Measurements from ENCODE around the gene DAP.
A peak's percentile ranks its signal among the peaks of the same experiment; 100 is the strongest.

DAP gene

DNA sequence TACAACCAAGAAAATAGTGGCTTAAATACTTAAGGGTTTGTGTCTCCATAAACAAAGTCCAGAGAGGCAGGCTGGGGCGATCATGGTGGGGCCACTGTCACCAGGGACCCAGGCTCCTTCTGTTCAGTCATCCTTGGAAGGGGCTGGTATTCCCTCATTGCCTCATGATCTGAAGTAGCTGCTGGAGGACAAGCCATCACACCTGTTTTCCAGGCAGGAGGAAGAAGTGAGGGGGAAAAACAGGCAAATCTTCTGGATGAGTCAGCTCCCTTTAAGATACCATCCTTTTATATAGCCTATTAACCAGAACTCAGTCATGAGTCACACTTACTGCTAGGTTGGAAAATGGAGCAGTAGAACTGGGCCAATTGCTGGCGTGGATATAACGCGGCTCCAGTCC, 92.3 kb downstream of the DAP start:
- no peak for DNase-seq

DNA sequence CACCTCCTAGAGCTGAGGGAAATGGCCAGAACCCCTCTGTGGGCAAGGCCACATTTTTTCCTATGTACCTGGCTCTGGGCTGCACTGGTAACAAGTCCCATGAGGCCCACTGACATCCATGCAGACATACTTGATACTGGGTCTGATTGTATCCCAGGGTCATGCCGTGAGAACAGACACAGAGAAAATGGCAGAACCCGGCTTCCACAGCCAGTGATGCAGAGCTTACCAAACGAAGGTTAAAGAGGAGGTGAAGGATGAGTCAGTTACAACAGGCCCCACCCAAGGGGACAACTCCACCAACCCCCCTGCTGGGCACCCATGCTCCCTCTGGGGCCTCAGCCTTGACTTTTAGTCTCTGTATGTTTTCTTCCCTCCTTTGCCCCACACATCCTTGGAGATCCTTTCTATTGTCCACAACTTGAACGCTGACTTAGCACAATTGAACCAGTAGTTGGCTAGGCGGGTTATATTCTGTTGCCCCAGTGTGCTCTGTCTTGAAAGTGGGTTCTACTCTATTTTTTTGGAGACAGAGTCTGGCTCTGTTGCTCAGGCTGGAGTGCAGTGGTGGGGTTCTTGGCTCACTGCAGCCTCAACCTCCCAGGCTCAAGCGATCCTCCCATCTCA, 93.5 kb downstream of the DAP start:
- no peak for DNase-seq

DNA sequence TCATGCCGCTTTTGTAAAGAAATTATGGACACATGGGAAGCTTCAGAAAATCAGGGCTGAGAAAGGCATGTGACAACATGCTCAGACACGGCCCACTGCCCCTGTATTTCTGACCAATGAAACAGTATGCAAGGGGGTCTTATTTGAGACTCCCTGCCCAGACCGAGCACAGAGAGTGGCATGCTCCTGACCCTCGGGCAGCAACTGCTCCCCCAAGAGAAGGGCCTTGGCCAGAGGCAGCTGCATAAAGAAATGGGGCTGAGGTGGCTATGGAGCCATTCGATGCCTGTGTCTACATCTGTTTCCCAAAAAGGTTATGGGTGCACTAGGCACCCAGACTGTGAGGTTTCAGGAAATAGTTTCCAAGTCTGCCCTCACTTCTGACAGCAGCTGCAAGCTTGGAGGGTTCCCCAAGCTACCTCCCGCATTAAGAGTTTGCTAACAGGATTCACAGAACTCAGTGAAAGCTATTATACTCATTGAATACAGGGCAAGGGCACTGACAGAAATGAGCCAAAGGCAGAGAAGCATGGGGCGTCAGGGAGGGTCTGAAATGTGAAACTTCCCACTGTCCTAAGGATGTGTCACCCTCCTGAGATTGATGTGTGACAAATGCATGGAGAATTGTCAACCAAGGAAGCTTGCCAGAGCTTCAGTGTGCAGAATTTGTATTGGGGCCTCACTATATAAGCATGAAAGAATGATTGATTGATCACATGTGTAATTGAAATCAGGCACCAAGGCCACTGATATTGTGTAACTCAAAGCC, 94.3 kb downstream of the DAP start:
- no peak for DNase-seq

DNA sequence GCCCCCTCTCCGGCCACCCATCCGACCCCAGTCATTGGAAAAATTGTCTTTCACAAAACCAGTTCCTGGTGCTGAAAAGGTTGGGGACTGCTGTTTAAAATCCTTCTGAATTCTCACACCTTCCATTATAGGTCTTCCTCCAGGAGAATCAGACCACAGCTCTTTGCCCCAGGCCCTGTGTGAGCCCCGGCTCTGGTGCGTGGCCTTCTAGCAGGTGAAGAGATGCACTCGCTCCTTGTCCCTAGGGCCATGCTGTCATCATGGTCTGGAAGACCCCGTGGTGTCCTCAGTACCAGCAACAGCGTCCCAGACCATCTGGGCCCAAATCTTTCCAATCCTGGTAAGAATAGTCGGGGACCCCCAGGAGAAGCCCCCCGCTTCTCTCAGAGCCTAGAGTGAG, 95.2 kb downstream of the DAP start:
- DNase-seq, result no peak

DNA sequence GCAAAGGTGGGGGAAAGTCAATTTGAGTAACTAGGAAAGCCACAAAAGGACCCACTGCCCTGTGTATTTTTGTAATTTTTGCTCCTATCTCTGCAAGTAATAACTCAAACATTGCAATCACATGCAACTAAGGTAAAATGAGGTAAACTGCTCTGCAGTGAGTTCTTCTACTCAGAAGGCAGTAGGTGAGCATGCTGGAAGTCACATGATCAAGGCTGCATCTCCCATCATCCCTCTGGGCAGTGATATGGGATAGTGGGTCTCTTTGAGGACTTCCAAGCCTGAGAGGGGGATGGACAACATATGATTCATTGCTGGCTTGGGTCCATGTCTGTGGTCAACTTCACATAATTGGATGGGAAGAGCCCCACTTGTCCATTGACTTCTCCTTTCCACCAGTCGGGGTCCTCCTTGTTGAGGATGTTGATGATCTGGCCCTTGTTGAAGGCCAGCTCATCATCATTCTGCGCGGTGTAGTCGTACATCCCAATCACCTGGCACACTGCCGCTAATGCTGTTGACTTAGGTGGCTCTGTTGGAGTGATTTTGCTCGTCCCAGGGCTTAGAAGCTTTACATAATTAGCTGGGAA, 96.8 kb downstream of the DAP start:
- peak; percentile 22 for DNase-seq

DNA sequence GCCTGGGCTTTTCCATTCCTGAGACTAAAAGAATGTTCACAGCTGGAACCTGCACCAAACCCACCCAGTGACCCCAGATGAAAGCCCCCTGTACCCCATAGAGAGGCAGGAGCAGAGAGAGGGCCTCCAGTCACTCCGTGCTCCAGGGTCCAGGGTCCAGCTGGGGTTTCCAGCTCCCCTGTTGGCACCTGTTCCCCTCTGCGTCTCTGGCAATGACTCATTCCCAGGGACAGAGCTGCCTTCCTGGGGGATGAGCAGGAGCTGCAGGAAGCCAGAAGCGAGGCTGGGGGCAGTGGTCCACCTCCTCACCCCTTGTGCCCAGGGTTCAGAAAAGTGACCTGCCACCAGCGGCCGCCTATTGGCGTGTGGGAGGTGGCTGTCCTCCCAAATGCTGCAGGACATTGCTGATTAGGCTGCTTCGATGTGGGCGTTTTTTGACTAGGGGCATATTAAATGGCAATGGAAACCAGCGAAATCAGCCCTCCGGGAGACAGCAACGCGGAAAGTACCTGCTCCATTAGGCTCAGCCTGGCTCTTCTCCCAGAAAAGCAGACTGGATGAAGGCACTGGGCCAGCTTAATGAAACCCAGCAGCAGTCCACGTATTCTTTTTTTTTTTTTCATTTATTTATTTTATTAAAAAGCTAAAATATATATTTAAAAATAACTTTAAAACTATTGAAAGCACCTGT, 97.4 kb downstream of the DAP start:
- no peak for DNase-seq

DNA sequence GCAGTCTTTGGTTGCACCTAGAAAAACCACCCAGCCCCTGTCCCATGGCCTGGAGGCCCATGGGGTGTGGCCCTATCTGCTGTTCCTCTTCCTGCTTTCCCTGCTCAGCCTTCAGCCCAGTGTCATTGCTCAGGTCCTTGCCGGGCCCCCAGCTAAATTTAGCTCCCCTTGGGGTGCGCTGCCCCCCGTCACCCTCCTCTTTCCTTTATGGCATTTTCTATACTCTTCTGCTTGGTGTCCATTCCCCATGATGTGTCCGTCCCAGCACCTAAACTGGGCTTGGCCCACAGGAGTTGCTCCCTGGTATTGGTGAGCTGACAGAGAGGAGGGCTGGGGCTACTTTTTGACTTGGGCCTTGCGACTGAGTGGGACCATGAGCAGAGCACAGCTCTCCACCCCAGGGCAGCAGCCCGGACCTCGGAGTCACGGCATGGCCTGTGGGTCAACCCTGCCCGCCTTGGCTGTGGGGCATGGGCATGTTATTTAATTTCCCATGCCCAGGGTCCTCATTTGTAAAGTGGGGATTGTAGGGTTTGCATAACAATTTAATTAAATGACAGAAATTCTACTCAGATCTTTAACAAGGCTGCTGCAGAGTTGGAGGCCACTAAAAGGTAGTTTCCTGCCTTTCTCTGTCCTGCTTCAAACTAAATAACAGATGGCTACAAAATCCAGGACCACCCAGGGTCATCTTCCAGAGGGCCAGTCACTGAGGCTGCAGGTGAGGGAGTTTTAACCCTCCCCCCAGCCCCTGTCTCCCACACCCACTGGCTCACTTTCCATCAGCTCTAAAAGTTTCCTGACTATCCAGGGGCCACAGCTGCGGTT, 98.2 kb downstream of the DAP start:
- DNase-seq, result no peak

DNA sequence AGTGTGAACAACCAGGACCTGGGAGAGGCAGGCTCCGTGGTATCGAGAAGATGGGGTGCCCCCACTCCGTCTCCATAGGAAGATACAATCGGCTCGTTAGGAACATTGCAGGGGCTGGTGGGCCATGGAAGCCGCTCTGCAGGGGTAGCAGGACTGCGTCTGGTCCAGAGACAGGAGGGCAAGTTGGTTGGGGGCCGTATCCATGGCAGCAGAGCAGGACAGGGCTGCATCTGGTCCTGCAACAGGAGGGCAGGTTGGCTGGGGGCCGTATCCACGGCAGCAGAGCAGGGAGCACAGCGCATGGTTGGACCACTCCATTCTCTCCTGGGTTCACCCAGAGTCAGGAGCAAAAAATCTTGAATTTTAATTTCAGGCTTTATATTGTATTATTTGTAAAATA, 99.0 kb downstream of the DAP start:
- no peak for DNase-seq

DNA sequence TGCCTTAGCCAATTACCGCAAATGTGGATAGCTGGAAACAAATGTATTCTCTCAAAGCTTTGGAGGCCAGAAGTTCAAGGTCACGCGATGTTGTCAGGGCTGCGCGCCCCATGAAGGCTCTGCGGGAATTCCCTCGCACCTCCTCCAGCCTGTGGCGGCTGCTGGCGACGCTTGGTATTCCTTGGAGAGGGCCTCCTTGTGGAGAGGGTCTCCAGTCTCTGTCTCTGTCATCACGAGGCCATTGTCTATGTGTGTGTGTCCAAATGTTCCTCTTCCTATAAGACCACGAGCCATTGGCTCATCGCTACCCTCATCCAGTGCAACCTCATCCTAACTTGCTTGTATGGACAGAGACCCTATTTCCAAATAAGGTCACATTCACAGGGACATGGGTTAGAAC, 99.6 kb downstream of the DAP start:
- DNase-seq, result no peak

DNA sequence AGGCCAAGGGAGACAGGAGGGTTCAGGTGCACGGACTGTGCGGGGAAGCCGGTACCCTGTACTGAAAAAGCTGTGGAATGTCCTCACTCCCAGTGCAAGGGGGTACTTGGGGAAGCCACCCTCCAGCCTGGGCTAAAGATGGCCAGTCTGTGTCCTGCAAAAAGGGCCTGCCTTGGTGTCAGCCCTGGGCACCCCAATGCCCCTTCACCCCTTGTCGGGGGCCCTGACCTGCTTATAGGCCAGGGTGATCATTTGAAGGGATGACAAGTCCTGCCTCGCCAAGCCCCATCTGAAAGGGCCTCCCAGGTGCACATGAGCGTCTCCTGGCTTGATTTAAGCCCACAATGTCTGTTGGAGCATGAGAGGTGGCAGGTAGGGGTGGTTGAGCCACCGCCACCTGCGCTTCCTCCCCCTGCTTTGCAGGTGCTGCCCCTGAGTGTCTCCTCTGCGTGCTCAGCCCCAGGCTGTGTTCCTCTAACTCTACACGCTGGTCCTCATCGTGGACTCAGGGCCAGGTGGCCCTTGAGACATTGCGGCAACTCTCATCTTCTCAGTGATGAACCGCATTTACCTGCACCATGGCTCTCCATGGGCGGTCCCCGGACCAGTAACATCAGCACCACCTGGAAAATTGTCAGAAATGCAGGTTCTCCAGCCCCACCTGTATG, 100.2 kb downstream of the DAP start:
- no peak for DNase-seq

DNA sequence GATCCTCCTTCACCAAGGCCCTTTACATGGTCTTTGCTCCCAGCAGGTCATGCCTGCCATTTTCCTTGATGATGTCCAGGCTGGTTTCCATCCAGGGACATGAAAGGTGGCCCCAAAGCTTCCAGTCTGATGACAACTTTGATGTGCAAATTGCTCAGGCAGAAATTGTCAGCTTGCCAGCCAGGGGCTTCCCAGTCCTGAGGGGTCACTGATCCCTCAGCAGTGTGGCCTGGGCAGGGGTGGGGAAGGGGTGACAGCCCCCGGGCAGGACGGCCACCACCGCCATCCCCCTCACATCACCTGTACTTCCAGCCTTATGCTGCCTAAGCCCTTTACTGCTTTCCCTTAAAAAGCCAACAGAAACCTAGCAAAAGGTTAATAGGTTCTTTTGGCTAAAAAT, 100.9 kb downstream of the DAP start:
- no peak for DNase-seq

DNA sequence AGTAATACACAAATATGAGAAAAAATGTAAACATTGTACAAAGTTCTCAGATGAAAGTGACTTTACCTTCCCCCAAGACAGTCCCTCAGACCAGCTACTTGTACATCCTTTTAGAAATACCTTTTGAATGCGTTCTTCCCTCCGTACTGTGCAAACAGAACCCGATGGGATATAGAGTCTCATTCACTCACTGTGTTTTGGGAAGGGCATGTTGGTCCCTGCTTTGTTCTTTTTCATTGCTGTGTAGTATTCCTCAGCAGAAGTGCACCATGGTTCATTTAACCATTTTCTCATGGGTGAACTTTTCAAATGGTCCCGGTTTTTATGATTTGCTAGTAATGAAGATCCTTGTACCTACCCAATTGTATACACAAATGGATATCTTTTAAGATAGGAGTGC, 102.8 kb downstream of the DAP start:
- no peak for DNase-seq

DNA sequence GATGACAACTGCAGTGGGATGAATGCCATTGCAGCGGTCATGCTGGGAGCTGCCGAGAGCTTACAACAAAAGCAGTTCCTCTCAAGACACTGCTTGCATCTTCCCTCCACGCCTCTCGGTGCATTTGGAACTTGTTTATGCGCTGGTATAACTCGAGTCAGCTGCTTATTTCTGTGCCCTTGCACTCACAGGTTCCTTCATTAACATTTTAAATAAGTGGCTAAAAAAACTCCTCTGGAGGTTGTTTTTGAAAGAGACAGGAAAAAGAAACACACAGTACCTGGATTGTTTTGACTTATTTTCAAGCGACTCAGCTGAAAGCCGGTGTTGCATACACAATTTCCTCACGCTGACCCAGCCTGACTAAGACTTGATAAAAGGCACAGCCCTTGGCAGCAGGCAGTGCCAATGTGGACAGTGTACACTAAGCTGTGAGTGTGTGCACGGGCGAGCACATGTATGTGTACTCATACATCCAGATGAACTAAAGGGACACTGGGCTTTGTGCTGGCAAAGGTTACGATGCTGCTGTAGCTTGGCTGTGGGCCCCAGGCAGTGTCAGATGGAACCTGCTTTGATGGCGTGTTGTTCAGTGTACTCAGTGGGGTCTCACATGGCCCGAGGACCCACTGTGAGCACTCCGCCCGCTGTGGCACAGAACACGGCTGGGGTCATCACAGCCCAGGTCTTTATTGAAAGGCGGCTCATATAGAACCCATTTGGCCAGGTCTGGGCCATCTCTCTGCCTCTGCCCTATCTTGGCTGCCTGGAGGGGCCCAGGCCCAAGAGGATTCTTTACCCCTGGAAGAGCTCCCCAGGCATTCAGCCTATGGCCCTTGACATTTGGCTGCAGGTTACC, 104.8 kb downstream of the DAP start:
- DNase-seq, result no peak

DNA sequence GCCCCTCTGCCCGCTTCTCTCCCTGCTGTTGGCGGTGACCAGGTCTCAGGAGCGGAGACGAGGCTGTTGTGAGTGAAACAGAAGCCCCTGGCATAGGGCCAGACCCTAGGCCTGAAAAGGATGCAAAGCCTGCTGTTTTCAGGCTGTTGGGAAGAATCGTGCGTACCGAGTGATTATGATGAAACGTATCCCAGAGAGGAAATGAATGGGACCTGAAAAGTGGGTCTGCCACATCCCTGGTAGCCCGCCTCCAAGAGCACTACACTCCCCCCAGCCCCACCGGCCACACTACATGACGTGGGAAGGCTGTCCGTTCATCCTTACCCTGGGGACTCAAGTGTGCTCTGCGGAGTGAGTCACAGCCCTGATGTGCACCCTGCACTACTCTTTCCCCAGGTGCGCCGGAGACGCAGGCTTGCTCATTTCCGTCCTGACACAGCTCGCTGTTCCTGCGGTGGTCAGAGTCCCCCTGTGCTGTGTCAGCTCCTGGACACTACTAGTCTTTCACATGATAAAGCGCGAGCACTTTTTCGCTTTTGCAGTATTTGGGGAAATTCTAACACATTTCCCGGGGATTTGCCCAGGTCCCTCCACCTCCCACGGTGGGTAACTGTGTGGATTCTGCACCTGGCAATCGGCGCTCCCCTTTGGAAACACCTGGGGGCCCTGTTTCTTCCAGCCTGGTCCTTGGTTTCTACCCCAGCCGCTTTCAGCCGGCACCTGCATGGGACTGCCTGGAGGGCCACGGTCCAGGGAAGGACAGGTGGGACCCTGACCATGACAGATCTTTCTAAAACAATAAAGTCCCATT, 105.7 kb downstream of the DAP start:
- no peak for DNase-seq

DNA sequence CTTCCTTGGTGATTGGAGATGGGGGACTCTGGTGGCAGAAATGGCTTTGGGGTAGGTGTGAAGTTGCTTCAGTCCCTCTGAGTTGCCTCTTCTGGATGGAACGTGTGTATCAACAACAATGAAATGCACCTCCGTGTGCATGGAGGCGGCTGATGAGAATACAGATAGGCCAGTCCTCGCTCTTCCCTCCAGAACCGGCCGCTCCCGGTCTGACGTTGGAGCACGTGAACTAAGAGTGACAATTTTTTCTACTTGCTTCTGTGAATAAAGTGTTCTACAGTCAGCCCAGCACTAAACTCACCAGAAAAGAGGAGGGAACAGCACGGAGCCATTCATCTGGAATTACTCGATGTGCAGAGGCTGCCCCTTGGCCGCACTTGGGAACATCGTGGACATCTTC, 106.5 kb downstream of the DAP start:
- DNase-seq, result no peak

DNA sequence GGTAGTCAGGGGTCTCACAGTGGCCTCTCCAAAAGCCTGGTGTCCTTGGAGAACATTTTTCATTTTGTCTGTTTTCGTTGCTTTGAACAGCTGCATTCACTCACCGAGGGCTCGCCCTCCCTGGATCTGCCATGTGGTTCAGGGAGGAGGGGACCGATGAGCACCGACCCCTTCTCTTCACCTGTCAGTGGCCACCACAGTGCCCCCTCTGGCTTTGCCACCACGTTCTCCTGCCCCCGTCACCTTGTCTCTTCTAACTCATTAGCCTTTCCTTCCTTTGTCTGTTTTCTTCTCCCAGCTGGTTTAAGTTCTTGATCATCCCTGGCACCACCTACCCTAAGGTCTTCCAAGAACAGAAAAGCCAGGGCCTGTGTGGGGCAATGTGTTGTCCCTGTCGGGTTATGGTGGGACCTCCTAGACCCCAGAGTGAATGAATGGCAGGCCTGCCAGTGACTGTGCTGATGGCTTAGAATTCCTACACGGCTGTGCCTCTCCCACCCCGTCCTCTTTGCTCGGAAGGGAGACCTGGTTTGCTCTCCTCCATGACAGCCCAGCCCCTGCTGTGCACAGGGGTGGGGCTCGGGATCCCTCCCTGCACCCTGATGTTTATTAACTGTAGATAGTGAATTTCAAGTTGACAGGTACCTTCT, 107.2 kb downstream of the DAP start:
- DNase-seq, result no peak

DNA sequence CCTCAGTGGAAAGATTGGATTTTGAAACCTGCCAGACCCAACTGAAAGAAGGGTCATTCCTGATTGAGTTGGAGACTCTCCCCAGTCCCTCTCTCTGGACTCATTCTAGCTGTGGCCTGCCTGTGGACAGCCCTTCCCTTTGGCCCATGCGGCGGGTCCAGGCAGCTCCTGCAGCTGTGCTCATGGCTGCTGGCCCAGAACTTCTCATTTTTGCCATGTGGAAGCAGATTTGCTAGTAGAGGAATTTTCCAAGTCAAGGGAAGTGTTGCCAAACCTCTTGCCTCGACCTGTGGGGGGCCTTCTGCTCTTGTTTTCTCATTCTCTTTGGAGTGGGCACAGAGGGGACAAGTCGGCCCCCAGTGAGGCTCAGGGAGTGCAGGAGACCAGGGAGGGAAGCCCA, 108.0 kb downstream of the DAP start:
- DNase-seq, result no peak

DNA sequence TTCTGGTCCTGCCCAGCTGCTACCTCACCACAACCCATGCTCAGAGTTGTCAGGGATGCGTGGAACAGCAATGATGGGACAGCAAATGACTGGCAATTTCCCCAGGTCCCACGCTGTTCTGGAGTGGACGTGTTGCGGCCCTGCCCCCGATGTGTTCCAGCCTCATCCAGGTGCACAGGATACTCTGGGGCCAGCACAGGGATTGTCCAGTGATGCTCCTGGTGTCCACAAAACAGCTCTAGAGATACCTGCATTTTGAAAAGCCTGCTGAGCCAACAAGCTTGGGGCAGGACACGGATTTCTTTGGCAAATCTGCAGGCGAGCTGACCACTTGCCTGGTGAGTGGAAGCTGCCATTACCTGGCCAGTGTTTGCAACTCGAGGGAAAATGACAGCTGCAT, 108.4 kb downstream of the DAP start:
- no peak for DNase-seq

DNA sequence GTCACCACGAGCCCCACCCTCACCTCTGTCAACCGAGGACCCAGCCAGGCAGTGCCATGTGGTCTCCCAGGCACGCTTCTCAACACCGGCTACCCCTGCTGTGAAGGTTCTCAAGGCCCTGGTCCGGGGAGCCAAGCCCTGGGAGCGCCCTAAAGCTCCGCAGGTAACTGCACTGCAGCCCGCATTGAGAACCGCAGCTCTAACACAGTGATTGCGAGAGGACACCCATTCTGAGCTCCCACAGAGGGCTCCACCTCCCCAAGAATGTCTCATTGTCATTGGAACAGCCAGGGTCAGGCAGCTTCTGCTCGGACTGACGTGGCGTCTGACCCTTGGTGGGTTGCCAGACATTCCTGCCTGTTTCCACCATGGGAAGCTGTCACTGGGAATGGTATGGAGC, 108.9 kb downstream of the DAP start:
- DNase-seq, result no peak
